IPS-20b (cell line): Measurements from ENCODE around the gene DOCK8.

Source experiments
- H3K27ac ChIP-seq: one replicate; pipeline ENCODE4 v1.5.1; 2013; ENCODE audit warnings: low read length
- H3K27me3 ChIP-seq: 2 replicates; pipeline ENCODE4 v1.6.1; 2013; ENCODE audit warnings: mild to moderate bottlenecking, low read length, inconsistent platforms; ENCODE audit not compliant: insufficient read depth
- H3K36me3 ChIP-seq: 2 replicates; pipeline ENCODE4 v1.6.1; 2013; ENCODE audit warnings: low read depth, mild to moderate bottlenecking, inconsistent platforms, low read length, moderate library complexity; ENCODE audit not compliant: insufficient read depth
- H3K4me1 ChIP-seq: 2 replicates; pipeline ENCODE4 v1.6.1; 2013; ENCODE audit warnings: mild to moderate bottlenecking, control low read depth, inconsistent platforms, low read length, moderate library complexity; ENCODE audit not compliant: insufficient read depth
- H3K4me3 ChIP-seq: 2 replicates; pipeline ENCODE4 v1.5.1; 2013; ENCODE audit warnings: mild to moderate bottlenecking, low read length, inconsistent platforms
- H3K9ac ChIP-seq: 2 replicates; pipeline ENCODE4 v1.6.1; 2013; ENCODE audit warnings: low read depth, mild to moderate bottlenecking, inconsistent platforms, low read length, moderate library complexity
- H3K9me3 ChIP-seq: 2 replicates; pipeline ENCODE4 v1.6.1; 2013; ENCODE audit warnings: mild to moderate bottlenecking, low read depth, low read length, inconsistent platforms; ENCODE audit not compliant: insufficient read depth

Gene DOCK8

DNA sequence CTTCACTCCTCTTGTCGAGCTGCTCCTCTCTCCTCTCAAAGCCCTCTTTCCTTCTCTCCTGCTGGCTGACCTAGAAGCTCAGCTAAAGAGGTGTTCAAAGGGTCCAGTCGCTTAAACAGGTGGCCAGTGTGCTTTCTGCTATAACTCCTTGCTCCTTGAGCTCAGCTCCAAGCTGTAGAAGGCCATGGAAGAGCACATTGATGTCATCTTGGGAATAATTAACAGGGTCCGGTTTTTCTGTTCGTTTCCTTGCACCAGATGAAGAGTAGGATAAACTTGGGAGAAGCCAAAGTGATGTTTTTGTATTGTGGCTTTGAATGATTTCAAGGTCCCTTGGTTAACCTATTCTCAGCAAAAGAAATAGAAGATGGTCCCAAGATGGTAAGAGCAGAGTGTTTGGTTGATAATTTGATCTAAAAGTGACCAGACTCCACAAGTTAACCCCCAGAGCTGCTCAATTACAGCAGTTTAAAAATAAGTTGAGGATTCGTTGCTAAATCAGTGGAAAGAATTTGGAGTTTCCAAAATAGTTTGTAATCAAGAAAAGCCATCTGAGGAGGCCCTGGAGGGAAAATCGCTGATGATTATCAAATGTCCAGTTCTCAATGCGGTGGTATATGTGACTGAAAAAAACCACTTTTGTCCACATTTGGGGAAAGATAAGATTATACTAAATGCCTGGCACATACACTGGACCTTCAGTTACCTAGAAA is 148.1 kb downstream of the DOCK8 start:
- Histone ChIP-seq H3K4me3 (no peak overlapping the region), H3K9ac (no peak overlapping the region), H3K4me1 (no peaks in the 10 kb centered on the region), H3K36me3 (no peaks in the 10 kb centered on the region), H3K27ac (no peak overlapping the region), H3K9me3 (no peaks in the 10 kb centered on the region), H3K27me3 (no peaks in the 10 kb centered on the region)

DNA sequence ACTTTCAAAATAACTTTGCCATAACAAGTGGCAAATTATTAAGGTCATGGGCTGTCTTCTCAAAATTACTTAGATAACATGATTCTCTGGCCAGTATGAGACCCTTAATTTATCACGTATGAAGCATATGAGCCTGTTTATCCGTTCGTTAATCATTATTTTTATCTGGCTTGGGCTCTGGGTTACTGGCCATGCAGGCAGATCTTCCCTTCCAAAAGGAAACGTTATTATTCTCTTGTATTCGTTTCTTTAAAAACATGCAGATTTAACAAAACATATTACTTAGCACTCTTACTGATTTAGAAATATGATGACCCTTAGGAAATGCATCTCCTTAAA is 148.6 kb downstream of the DOCK8 start:
- H3K4me1 ChIP-seq: no peaks in the 10 kb centered on the region

DNA sequence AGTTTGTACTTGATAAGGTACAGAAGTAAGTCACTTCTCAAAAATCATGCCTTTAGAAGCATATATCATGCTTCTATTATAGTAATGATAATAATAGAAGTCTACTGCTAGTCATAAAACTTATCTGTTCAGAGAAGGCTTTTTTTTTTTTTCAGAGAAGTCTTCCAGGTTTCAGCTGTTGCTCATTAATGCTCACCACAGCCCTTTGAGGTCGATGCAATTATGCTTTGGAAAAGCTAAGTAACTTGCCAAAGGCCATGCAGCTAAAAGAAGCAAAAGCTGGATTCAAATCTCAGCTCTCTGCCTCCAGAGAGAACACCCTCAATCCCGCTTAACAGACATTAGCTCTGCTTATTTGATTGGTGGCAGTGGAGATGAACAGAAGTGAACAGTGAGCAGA is 150.8 kb downstream of the DOCK8 start:
- Histone ChIP-seq H3K4me1 (no peaks in the 10 kb centered on the region), H3K9me3 (no peaks in the 10 kb centered on the region), H3K36me3 (no peaks in the 10 kb centered on the region)

More for the DNA sequence above, 148.6 kb downstream of the DOCK8 start:
- Histone ChIP-seq H3K36me3 (no peaks in the 10 kb centered on the region), H3K9me3 (no peaks in the 10 kb centered on the region), H3K27ac (no peak overlapping the region), H3K4me3 (no peak overlapping the region), H3K9ac (no peak overlapping the region), H3K27me3 (no peaks in the 10 kb centered on the region)

DNA sequence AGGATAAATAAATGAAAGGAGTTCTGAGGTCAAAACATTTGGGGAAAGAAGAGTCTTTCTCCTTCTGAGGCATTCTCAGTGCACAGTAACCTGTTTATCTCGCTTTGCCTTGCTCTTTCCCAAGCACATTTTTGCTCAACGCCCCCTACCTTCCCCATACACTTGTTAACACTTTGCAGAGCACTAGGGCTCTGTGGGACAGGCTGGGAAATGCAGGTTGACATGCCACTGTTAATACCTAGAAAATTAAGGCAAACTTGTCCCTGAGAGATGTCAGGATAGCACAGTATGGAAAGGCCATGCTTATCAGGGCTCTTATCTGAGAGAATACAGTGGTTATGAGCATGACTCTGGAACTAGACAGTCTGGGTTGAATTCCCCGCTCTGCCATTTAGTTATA is 152.0 kb downstream of the DOCK8 start:
- Histone ChIP-seq H3K9ac (no peak overlapping the region), H3K9me3 (no peaks in the 10 kb centered on the region), H3K4me1 (peaks cover 10% of the 10 kb centered on the region; the same call in 1 of the 2 replicates), H3K4me3 (no peak overlapping the region), H3K27me3 (no peaks in the 10 kb centered on the region), H3K36me3 (no peaks in the 10 kb centered on the region), H3K27ac (no peak overlapping the region)

More for the DNA sequence above, 150.8 kb downstream of the DOCK8 start:
- no peak overlapping the region for H3K9ac ChIP-seq
- H3K27ac ChIP-seq: no peak overlapping the region
- no peak overlapping the region for H3K4me3 ChIP-seq
- no peaks in the 10 kb centered on the region for H3K27me3 ChIP-seq

DNA sequence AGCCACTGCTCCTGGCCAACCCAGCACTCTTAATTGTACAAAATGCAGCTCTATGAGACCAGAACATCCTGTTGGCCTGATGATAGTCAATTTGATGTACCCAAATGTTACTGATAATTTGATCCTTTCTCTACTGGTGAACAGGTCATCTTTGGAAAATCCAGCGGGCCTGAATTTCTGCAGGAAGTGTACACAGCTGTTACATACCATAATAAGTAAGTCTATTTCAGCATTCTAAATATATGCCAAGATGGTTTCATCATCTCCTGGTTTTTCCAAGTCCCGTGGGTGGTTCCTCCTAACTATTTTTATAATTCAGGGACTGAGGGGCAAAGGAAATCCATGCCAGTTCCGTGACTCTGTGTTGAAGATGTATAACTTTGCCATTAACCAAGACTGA is 155.4 kb downstream of the DOCK8 start:
- Histone ChIP-seq H3K4me1 (peaks cover 10% of the 10 kb centered on the region; the same call in 1 of the 2 replicates), H3K36me3 (no peaks in the 10 kb centered on the region), H3K27ac (no peak overlapping the region), H3K9me3 (no peaks in the 10 kb centered on the region), H3K9ac (no peak overlapping the region), H3K4me3 (no peak overlapping the region), H3K27me3 (no peaks in the 10 kb centered on the region)

DNA sequence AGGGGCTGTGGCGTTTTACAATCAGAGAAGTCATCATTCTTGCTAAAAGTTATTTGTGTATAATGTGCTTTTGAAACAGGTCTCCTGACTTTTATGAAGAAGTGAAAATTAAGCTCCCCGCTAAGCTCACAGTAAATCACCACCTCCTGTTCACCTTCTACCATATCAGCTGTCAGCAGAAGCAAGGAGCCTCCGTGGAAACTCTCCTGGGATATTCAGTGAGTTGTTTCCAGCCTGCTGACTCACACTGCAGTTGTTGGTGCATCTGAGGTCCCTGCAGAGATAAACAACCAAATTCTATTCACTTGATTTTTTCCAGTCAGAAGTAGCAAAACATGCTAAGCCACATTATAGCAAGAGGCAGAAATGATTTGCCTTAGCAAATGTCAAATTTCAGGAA is 156.7 kb downstream of the DOCK8 start:
- H3K4me3 ChIP-seq: no peak overlapping the region
- no peak overlapping the region for H3K9ac ChIP-seq
- no peaks in the 10 kb centered on the region for H3K36me3 ChIP-seq
- H3K4me1 ChIP-seq: peaks cover 10% of the 10 kb centered on the region; the same call in 1 of the 2 replicates
- H3K27me3 ChIP-seq: no peaks in the 10 kb centered on the region
- no peaks in the 10 kb centered on the region for H3K9me3 ChIP-seq
- H3K27ac ChIP-seq: no peak overlapping the region

DNA sequence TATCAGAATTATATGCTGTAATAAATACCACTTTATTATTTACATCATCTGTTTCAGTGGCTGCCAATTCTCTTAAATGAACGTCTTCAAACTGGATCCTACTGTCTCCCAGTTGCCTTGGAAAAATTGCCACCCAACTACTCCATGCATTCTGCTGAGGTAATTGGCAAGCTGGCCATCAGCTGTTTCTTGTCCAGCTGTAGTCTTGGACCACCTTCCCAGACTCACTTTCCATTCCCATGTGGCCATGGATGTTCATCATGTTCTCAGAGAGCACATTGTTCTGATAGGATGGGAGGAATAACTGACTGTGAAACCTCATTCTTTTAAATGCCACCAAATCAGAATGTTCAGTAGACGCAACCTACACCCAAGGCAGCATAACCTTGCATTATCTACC is 157.5 kb downstream of the DOCK8 start:
- H3K9me3 ChIP-seq: no peaks in the 10 kb centered on the region
- no peaks in the 10 kb centered on the region for H3K36me3 ChIP-seq
- H3K9ac ChIP-seq: no peak overlapping the region
- no peak overlapping the region for H3K27ac ChIP-seq
- no peaks in the 10 kb centered on the region for H3K27me3 ChIP-seq
- peaks cover 10% of the 10 kb centered on the region; the same call in 1 of the 2 replicates for H3K4me1 ChIP-seq
- H3K4me3 ChIP-seq: no peak overlapping the region

DNA sequence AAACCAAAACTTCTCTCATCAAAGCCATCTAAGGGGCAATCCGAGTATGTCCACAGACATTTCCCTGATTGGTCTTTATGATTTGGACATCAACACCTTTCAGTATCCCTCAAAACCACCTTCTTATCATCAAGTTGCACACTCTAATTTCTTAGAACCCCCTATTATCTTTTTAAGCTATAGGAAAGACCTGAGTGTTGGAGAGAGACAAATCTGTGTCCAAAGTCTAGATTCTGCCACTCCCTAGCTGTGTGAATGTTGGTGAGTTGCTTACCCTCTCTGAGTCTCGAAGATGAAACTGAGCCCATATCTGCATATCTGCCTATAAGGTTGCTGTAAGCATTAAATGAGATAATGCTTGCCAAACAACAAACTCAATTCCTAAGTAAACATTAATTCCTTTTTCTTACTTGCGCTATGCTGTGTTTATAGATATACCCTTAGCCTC is 159.1 kb downstream of the DOCK8 start:
- no peaks in the 10 kb centered on the region for H3K36me3 ChIP-seq
- no peak overlapping the region for H3K27ac ChIP-seq
- H3K9me3 ChIP-seq: no peaks in the 10 kb centered on the region
- peaks cover 10% of the 10 kb centered on the region; the same call in 1 of the 2 replicates for H3K4me1 ChIP-seq
- H3K9ac ChIP-seq: no peak overlapping the region
- no peaks in the 10 kb centered on the region for H3K27me3 ChIP-seq
- no peak overlapping the region for H3K4me3 ChIP-seq

DNA sequence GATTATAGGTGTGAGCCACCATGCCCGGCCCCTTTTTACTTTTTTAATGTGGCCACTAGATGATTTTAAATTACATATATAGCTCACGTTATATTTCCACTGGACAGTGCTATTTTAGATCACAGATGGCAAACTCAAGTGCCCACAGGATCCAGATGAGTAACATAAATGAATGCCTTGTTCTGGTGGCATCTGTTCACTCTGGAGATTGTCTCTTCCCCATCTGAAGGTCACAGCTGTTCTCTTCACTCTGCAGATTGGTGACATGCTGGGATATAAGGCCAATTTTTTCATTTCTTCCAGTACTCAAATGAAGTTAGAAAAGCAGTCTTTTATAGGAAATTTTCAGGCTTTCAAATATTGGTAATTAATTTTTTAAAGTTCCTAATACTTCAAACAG is 160.1 kb downstream of the DOCK8 start:
- H3K27ac ChIP-seq: no peak overlapping the region
- no peaks in the 10 kb centered on the region for H3K27me3 ChIP-seq
- H3K9me3 ChIP-seq: no peaks in the 10 kb centered on the region
- H3K9ac ChIP-seq: no peak overlapping the region
- H3K4me3 ChIP-seq: no peak overlapping the region
- no peaks in the 10 kb centered on the region for H3K36me3 ChIP-seq
- peaks cover 10% of the 10 kb centered on the region; the same call in 1 of the 2 replicates for H3K4me1 ChIP-seq

DNA sequence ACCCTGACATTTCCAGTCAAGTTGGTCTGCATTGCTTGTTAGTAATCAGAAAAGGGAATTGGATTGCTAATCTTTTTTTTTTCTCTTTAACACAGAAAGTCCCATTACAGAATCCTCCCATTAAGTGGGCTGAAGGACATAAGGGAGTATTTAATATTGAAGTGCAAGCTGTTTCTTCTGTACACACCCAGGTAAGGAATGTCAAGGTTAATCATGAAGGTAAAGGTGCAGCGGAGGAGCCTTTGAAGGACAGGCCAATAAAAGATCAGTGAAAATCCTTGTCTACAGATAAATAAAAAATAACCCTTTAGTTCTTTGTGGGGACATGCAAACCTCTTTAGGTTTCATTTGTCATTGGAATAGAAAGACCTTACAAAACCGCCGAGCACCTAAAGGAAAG is 161.4 kb downstream of the DOCK8 start:
- Histone ChIP-seq H3K36me3 (no peaks in the 10 kb centered on the region), H3K9ac (no peak overlapping the region), H3K9me3 (no peaks in the 10 kb centered on the region), H3K4me3 (no peak overlapping the region), H3K27me3 (no peaks in the 10 kb centered on the region), H3K4me1 (peaks cover 5% of the 10 kb centered on the region; the same call in 1 of the 2 replicates), H3K27ac (no peak overlapping the region)

DNA sequence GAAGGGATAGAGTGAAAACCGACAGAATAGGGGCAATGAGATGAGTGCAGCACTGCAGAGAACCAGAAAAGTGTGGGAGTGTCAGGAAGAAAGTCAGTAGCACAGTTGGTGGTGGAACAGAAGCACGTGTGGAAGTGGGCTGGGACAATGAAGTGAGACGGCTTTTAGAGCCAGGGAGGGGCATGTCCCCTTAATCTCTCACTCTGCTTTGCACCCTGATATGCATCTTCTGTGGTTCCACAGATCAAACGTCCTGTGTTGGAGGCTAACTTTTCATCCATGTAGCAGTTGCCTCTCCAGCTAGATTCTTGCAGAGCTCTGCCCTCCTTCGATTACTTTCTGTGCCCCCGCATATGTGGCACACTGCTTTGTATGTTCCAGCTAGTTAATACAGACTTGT is 163.6 kb downstream of the DOCK8 start:
- H3K9ac ChIP-seq: no peak overlapping the region
- no peak overlapping the region for H3K4me3 ChIP-seq
- no peak overlapping the region for H3K27ac ChIP-seq
- H3K36me3 ChIP-seq: no peaks in the 10 kb centered on the region
- H3K4me1 ChIP-seq: no peaks in the 10 kb centered on the region
- H3K27me3 ChIP-seq: no peaks in the 10 kb centered on the region
- H3K9me3 ChIP-seq: no peaks in the 10 kb centered on the region

DNA sequence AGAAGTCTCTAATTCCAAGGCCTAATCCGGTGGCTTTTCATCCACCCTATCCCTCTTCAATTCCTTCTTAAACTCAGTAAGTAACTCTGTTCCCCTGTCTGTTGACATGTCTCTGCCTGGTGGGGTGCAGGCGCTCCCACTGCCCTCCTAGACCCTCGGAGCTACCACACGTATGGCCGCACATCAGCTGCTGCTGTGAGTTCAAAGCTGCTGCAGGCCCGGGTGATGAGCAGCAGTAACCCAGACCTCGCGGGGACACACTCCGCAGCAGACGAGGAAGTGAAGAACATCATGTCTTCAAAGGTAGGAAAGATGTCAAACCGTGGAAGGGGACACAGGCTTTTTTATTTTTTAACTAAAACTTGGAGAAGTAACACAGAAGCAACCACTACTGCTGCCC is 167.7 kb downstream of the DOCK8 start:
- no peak overlapping the region for H3K9ac ChIP-seq
- no peak overlapping the region for H3K27ac ChIP-seq
- H3K4me1 ChIP-seq: peaks cover 4% of the 10 kb centered on the region; the same call in 1 of the 2 replicates
- H3K4me3 ChIP-seq: no peak overlapping the region
- no peaks in the 10 kb centered on the region for H3K27me3 ChIP-seq
- no peaks in the 10 kb centered on the region for H3K9me3 ChIP-seq
- no peaks in the 10 kb centered on the region for H3K36me3 ChIP-seq
